HCT116 (cell line): ENCODE data around the gene RPL41. TPM values are rescaled to one million over a fixed set of nuclear protein-coding genes. Genes with fewer than 3 reads are reported as not detected.

ENCODE experiments used
- ATAC-seq: fragments of 200-7000 bp; cut with Tn5 transposase; 2 replicates; pipeline ENCODE4 v1.9.1; 2020; ENCODE audit warnings: mild to moderate bottlenecking, moderate library complexity
- BruUV-seq: library from RNA; stranded (reverse); fragments of 400-500 nt; replicated peaks from 2 replicates; lab custom pipeline; 2021; lab: Mats Ljungman, UMichigan
- CTCF ChIA-PET: fragments of 300-600 bp; sonication (Branson Sonifier 250); formaldehyde crosslinking; loops from one replicate; lab custom pipeline; 2021; ENCODE audit warnings: antibody characterized with exemption; lab: Charles Lee
- POLR2A ChIA-PET: fragments of 300-600, 350-600 bp; sonication (Branson Sonifier 250); formaldehyde crosslinking; loops from one replicate; lab custom pipeline; 2021; ENCODE audit warnings: antibody characterized with exemption; lab: Charles Lee
- RAD21 ChIA-PET, 2 experiments: fragments of 300-600 bp; sonication (Branson Sonifier 250); formaldehyde crosslinking; loops; one replicate each; lab custom pipeline; 2023; ENCODE audit warnings: low total read pairs in 2 of 2; ENCODE audit not compliant: uncharacterized antibody in 2 of 2, unreplicated experiment in 2 of 2, low non-redundant PET in 1 of 2; lab: Charles Lee
- DNase-seq: peaks from one replicate; pipeline ENCODE4 v3.0.0-alpha.2; 2010; ENCODE audit warnings: low read depth, low spot score
- H2AFZ ChIP-seq: fragments of 200-600 bp; shearing (Covaris generic), sonication (generic); 2 replicates; pipeline ENCODE4 v1.6.1; 2017; ENCODE audit warnings: low read depth, mixed run types, mixed read lengths, antibody characterized with exemption, low read length; ENCODE audit not compliant: poor library complexity, severe bottlenecking
- H3K27ac ChIP-seq: 2 replicates; pipeline ENCODE4 v1.5.1; 2012; ENCODE audit warnings: low read depth, low read length
- H3K27me3 ChIP-seq: fragments of 200-600 bp; sonication (generic); 2 replicates; pipeline ENCODE4 v1.6.1; 2016; ENCODE audit warnings: mixed run types, low read length, mixed read lengths; ENCODE audit not compliant: insufficient read depth
- H3K36me3 ChIP-seq, 2 experiments: fragments of 200-500 bp in 1 of 2; fragments of 200-600 bp in 1 of 2; sonication (Bioruptor generic) in 1 of 2; sonication (generic) in 1 of 2; 2 replicates each; pipeline versions ENCODE4 v1.5.1 to v1.6.1; 2014 to 2016; ENCODE audit warnings: low read length in 2 of 2, inconsistent platforms in 1 of 2, mixed read lengths in 1 of 2, mixed run types in 1 of 2; ENCODE audit not compliant: insufficient read depth in 2 of 2, control insufficient read depth in 1 of 2
- H3K4me1 ChIP-seq, 2 experiments: fragments of 200-600 bp in 1 of 2; sonication (generic) in 1 of 2; 2 replicates each; pipeline versions ENCODE4 v1.5.1 to v1.6.1; 2012 to 2017; ENCODE audit warnings: low read length in 2 of 2, inconsistent platforms in 1 of 2, mild to moderate bottlenecking in 1 of 2, mixed read lengths in 1 of 2, mixed run types in 1 of 2, moderate library complexity in 1 of 2; ENCODE audit not compliant: insufficient read depth in 2 of 2, control insufficient read depth in 1 of 2
- H3K4me2 ChIP-seq: fragments of 200-600 bp; sonication (generic); 2 replicates; pipeline ENCODE4 v1.6.1; 2017; ENCODE audit warnings: mixed run types, low read length, mixed read lengths
- H3K4me3 ChIP-seq, 2 experiments: fragments of 200-600 bp in 1 of 2; sonication (generic) in 1 of 2; replicated peaks in 1 of 2; 2 replicates each; pipeline ENCODE4 v1.5.1; 2011 to 2016; ENCODE audit warnings: low read length in 2 of 2, control low read depth in 1 of 2, low read depth in 1 of 2, mild to moderate bottlenecking in 1 of 2, mixed read lengths in 1 of 2, mixed run types in 1 of 2
- H3K79me2 ChIP-seq: fragments of 200-600 bp; sonication (generic); 2 replicates; pipeline ENCODE4 v1.6.1; 2017; ENCODE audit warnings: mild to moderate bottlenecking, mixed run types, low read length, moderate library complexity, mixed read lengths; ENCODE audit not compliant: insufficient read depth
- H3K9ac ChIP-seq: fragments of 200-600 bp; sonication (generic); 2 replicates; pipeline ENCODE4 v1.6.1; 2016; ENCODE audit warnings: low read length, mixed read lengths
- H3K9me2 ChIP-seq: fragments of 200-600 bp; sonication (generic), shearing (Covaris generic); 2 replicates; pipeline ENCODE4 v1.6.1; 2017; ENCODE audit warnings: mixed run types, mild to moderate bottlenecking, moderate library complexity; ENCODE audit not compliant: insufficient read depth
- H3K9me3 ChIP-seq, 2 experiments: fragments of 200-500 bp in 1 of 2; fragments of 200-600 bp in 1 of 2; sonication (Bioruptor generic) in 1 of 2; sonication (generic) in 1 of 2; 2 replicates each; pipeline ENCODE4 v1.6.1; 2014 to 2017; ENCODE audit warnings: low read length in 2 of 2, mixed read lengths in 2 of 2, inconsistent platforms in 1 of 2, low read depth in 1 of 2, mild to moderate bottlenecking in 1 of 2, mixed run types in 1 of 2, moderate library complexity in 1 of 2; ENCODE audit not compliant: control insufficient read depth in 1 of 2, insufficient read depth in 1 of 2
- H4K20me1 ChIP-seq: fragments of 200-600 bp; sonication (generic), shearing (Covaris generic); 2 replicates; pipeline ENCODE4 v1.6.1; 2017; ENCODE audit warnings: mixed run types, mild to moderate bottlenecking, moderate library complexity; ENCODE audit not compliant: insufficient read depth
- CBX3 ChIP-seq: IDR thresholded peaks from 2 replicates; pipeline ENCODE4 v1.6.1; 2012; ENCODE audit warnings: low read depth
- EGR1 ChIP-seq: IDR thresholded peaks from 2 replicates; pipeline ENCODE4 v1.6.1; 2012; ENCODE audit warnings: low read depth
- EZH2phosphoT487 ChIP-seq: fragments of 200-600 bp; IDR thresholded peaks from 2 replicates; pipeline ENCODE4 v1.6.1; 2018; ENCODE audit warnings: antibody characterized with exemption, borderline replicate concordance
- POLR2A ChIP-seq: IDR thresholded peaks from 2 replicates; pipeline ENCODE4 v1.7.0; 2011; ENCODE audit warnings: borderline replicate concordance; ENCODE audit not compliant: insufficient read depth, insufficient read length; ENCODE audit errors: extremely low read depth
- POLR2AphosphoS5 ChIP-seq: IDR thresholded peaks from 2 replicates; pipeline ENCODE4 v1.6.1; 2011; ENCODE audit warnings: mild to moderate bottlenecking, low read depth, low read length, moderate library complexity
- SIN3A ChIP-seq: IDR thresholded peaks from 2 replicates; pipeline ENCODE4 v1.6.1; 2012; ENCODE audit warnings: low read depth
- SP1 ChIP-seq: IDR thresholded peaks from 2 replicates; pipeline ENCODE4 v1.6.1; 2012; ENCODE audit warnings: low read depth
- TCF7L2 ChIP-seq: IDR thresholded peaks from 2 replicates; pipeline ENCODE4 v1.7.0; 2011; ENCODE audit warnings: borderline replicate concordance, inconsistent platforms; ENCODE audit not compliant: insufficient read depth, insufficient read length; ENCODE audit errors: extremely low read depth
- ZNF274 ChIP-seq: fragments of 200-500 bp; sonication (Bioruptor generic); IDR thresholded peaks from 2 replicates; pipeline ENCODE4 v1.6.1; 2014; ENCODE audit warnings: mild to moderate bottlenecking, low read depth, low read length, inconsistent platforms
- intact Hi-C: fragments of 100-400 bp; cut with micrococcal nuclease; formaldehyde crosslinking; loops from 2 replicates; pipeline ENCODE4 v1.10.0; 2022
- total RNA-seq: library from RNA; stranded (reverse); gene quantifications from one replicate; pipeline ENCODE4 v1.2.1, GENCODE V29; 2021; ENCODE audit not compliant: unreplicated experiment
- TF ChIP-seq, protein P1 (sequence below): IDR thresholded peaks from 2 replicates; pipeline ENCODE4 v1.6.1; 2012
- TF ChIP-seq, protein P2 (sequence below), 3 experiments: fragments of 200-600 bp in 1 of 3; sonication (generic) in 1 of 3; IDR thresholded peaks in 2 of 3; conservative IDR thresholded peaks in 1 of 3; 2 replicates each; pipeline ENCODE4 v1.5.1; 2012 to 2017; ENCODE audit warnings: low read depth in 2 of 3, low read length in 2 of 3, antibody characterized with exemption in 1 of 3, borderline replicate concordance in 1 of 3, control low read depth in 1 of 3, mild to moderate bottlenecking in 1 of 3, mixed read lengths in 1 of 3, mixed run types in 1 of 3, moderate library complexity in 1 of 3; ENCODE audit not compliant: insufficient read depth in 1 of 3

RPL41 gene
- total RNA-seq, 1 experiment from 2014 or later: 4,327 TPM

GRCh38 chr12:56128670-56129205 lies 12.3 kb downstream of the RPL41 start:
- intact Hi-C loops: loop anchor here (2.0 kb wide), 1 partner anchor 24 kb away; the partner anchor contains the start of gene MYL6B
- H3K4me3 ChIP-seq: peak overlapping the region; percentile 90 to 91
- H4K20me1 ChIP-seq: no peaks in the 10 kb centered on the region
- RAD21 ChIA-PET: interaction anchor here in 1 of 2 experiments (1.3 kb wide), 1 partner anchor 61 kb away, joined by 6 read pairs; the partner anchor contains the start of gene SMARCC2
- H3K79me2 ChIP-seq: peaks cover 29% of the 10 kb centered on the region
- no peaks in the 10 kb centered on the region for H3K9me3 ChIP-seq
- CTCF ChIA-PET: interaction anchor here (1.3 to 1.9 kb wide), 5 partner anchors 10 to 77 kb away, joined by 4 to 24 read pairs (median 7); partner anchors contain the start of genes MYL6B, PA2G4, SMARCC2 and ZC3H10
- BruUV-seq: TSS peak; percentile 28
- H3K9ac ChIP-seq: peak overlapping the region; percentile 90
- H3K4me1 ChIP-seq: peaks cover 16 to 33% of the 10 kb centered on the region in 2 experiments
- no peaks in the 10 kb centered on the region for H3K27me3 ChIP-seq
- POLR2A ChIA-PET: interaction anchor here (0.7 to 2.8 kb wide), 12 partner anchors 9 to 390 kb away, joined by 3 to 42 read pairs (median 8); partner anchors contain the start of genes MYL6, MYL6B, PA2G4 and RNF41
- peak overlapping the region; percentile 76 for H3K27ac ChIP-seq
- no peaks in the 10 kb centered on the region for H3K9me2 ChIP-seq
- no peak for DNase-seq
- TF ChIP-seq SIN3A (peak; percentile 26; the same call in 1 of the 2 replicates), ZNF274 (no peak), TCF7L2 (no peak)
- peak overlapping the region; percentile 89 for H3K4me2 ChIP-seq
- no peak overlapping the region for H2AFZ ChIP-seq
- ATAC-seq: peak; percentile 6
- peaks cover 21 to 34% of the 10 kb centered on the region in 2 experiments for H3K36me3 ChIP-seq

GRCh38 chr12:56129206-56129941 lies 12.9 kb downstream of the RPL41 start:
- Histone ChIP-seq H3K4me3 (peak overlapping the region; percentile 90 to 91), H3K4me1 (peaks cover 16 to 33% of the 10 kb centered on the region in 2 experiments), H3K27ac (peak overlapping the region; percentile 76), H3K27me3 (no peaks in the 10 kb centered on the region), H3K36me3 (peaks cover 27 to 40% of the 10 kb centered on the region in 2 experiments), H2AFZ (no peak overlapping the region), H3K9ac (peak overlapping the region; percentile 90), H3K79me2 (peaks cover 29% of the 10 kb centered on the region), H3K9me3 (no peaks in the 10 kb centered on the region), H3K4me2 (peak overlapping the region; percentile 89), H3K9me2 (no peaks in the 10 kb centered on the region)
- ChIA-PET CTCF (no interaction called here), POLR2A (interaction anchor here (0.7 kb wide), 1 partner anchor 16 kb away, joined by 3 read pairs; no protein-coding TSS in a partner anchor), RAD21 (no interaction called here)
- ATAC-seq (peak; percentile 41), DNase-seq (no peak)
- no TSS peak for BruUV-seq
- intact Hi-C loops: loop anchor here (2.0 kb wide), 1 partner anchor 23 kb away; the partner anchor contains the start of gene MYL6B
- TF ChIP-seq TCF7L2 (no peak), SIN3A (no peak), EZH2phosphoT487 (no peak), POLR2A (no peak), POLR2AphosphoS5 (peak; percentile 32; the same call in 1 of the 2 replicates), CBX3 (no peak), SP1 (peak; percentile 16; the same call in 1 of the 2 replicates), EGR1 (peak; percentile 97)
- TF ChIP-seq, protein P1, sequence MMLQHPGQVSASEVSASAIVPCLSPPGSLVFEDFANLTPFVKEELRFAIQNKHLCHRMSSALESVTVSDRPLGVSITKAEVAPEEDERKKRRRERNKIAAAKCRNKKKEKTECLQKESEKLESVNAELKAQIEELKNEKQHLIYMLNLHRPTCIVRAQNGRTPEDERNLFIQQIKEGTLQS: no peak
- TF ChIP-seq, protein P2, sequence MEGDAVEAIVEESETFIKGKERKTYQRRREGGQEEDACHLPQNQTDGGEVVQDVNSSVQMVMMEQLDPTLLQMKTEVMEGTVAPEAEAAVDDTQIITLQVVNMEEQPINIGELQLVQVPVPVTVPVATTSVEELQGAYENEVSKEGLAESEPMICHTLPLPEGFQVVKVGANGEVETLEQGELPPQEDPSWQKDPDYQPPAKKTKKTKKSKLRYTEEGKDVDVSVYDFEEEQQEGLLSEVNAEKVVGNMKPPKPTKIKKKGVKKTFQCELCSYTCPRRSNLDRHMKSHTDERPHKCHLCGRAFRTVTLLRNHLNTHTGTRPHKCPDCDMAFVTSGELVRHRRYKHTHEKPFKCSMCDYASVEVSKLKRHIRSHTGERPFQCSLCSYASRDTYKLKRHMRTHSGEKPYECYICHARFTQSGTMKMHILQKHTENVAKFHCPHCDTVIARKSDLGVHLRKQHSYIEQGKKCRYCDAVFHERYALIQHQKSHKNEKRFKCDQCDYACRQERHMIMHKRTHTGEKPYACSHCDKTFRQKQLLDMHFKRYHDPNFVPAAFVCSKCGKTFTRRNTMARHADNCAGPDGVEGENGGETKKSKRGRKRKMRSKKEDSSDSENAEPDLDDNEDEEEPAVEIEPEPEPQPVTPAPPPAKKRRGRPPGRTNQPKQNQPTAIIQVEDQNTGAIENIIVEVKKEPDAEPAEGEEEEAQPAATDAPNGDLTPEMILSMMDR (IDR thresholded peaks at IDR 0.05 in 2 of 3, conservative IDR thresholded peaks at IDR 0.05 in 1 of 3; ENCODE audit: borderline replicate concordance in 1 of 3, insufficient read depth in 1 of 3, low read depth in 2 of 3, low read length in 2 of 3): no peak
- TF ChIP-seq, all 23 proteins: peak for 3
- H4K20me1 ChIP-seq: no peaks in the 10 kb centered on the region
